Prostate gland (tissue), 2 donors: ENCODE results near the gene PCK1. TPM values are rescaled to one million over a fixed set of nuclear protein-coding genes. Genes with fewer than 3 reads are reported as not detected.

Source experiments
- DNase-seq: peaks from one replicate; pipeline ENCODE4 v3.0.0-alpha.2; 2019; ENCODE audit warnings: low spot score
- H3K27ac ChIP-seq, 2 donors: fragments of 200-600 bp; sonication (generic); 2 replicates each; pipeline ENCODE4 v1.5.1; 2017 to 2019
- H3K27me3 ChIP-seq: fragments of 200-600 bp; sonication (generic); replicated peaks from 2 replicates; pipeline ENCODE4 v1.5.1; 2019; ENCODE audit not compliant: insufficient read depth
- H3K36me3 ChIP-seq, 2 donors: fragments of 200-600 bp; sonication (generic); 1 replicate in 1 of 2; 2 replicates in 1 of 2; pipeline versions ENCODE4 v1.5.1 to v1.8.1; 2017 to 2019
- H3K4me1 ChIP-seq: fragments of 200-600 bp; sonication (generic); replicated peaks from 2 replicates; pipeline ENCODE4 v1.5.1; 2019
- H3K4me3 ChIP-seq, 2 donors: fragments of 200-600 bp; sonication (generic); 2 replicates each; pipeline ENCODE4 v1.5.1; 2017 to 2019
- H3K9me3 ChIP-seq: fragments of 200-600 bp; sonication (generic); 2 replicates; pipeline ENCODE4 v1.5.1; 2017
- POLR2A ChIP-seq: fragments of 450-650 bp; IDR thresholded peaks from one replicate; pipeline ENCODE4 v1.6.1; 2016; ENCODE audit warnings: antibody characterized with exemption, mild to moderate bottlenecking
- POLR2AphosphoS5 ChIP-seq: sonication (generic); formaldehyde crosslinking; IDR thresholded peaks from one replicate; pipeline ENCODE4 v1.6.1; 2017; ENCODE audit warnings: antibody characterized with exemption
- WGBS: methylation state at CpG from one replicate; pipeline ENCODE4 v1.1.5; 2018; 5-methylcytosine and 5-hydroxymethylcytosine counted together
- intact Hi-C: fragments of 100-400 bp; cut with DNase I; formaldehyde crosslinking; loops from one replicate; pipeline ENCODE4 v1.14.2; 2022
- total RNA-seq, 2 donors: library from RNA; depleted of rRNA; stranded (reverse); fragments of >200 nt; gene quantifications; one replicate each; pipeline ENCODE4 v1.1.0, GENCODE V29; 2016
- TF ChIP-seq, protein P1 (sequence below), 4 experiments: fragments of 200-600 bp in 2 of 4; fragments of 450-650 bp in 2 of 4; sonication (generic) in 2 of 4; IDR thresholded peaks; 1 replicate in 3 of 4; 2 replicates in 1 of 4; pipeline ENCODE4 v1.5.1; 2016 to 2019; ENCODE audit warnings: antibody characterized with exemption in 4 of 4, mild to moderate bottlenecking in 2 of 4, moderate library complexity in 2 of 4

The PCK1 gene
- total RNA-seq, 2 donors from 2014 or later, result 0.68 TPM; not detected in 1

DNA sequence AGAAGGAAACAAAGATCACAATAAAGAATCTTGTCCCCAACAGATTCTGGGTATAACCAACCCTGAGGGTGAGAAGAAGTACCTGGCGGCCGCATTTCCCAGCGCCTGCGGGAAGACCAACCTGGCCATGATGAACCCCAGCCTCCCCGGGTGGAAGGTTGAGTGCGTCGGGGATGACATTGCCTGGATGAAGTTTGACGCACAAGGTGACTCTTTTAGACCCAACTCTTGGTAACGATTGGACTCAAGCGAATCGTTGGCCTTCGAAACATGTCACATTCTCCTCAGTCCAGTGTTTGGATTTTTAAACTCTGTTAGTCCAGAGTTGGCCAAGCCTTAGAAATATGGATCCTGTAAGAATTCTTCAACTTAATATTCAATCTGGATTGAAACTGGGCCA is 2.6 kb downstream of the PCK1 start:
- H3K27ac ChIP-seq, result no peak overlapping the region
- H3K36me3 ChIP-seq, result no peaks in the 10 kb centered on the region
- TF ChIP-seq POLR2A, result no peak
- TF ChIP-seq, protein P1, sequence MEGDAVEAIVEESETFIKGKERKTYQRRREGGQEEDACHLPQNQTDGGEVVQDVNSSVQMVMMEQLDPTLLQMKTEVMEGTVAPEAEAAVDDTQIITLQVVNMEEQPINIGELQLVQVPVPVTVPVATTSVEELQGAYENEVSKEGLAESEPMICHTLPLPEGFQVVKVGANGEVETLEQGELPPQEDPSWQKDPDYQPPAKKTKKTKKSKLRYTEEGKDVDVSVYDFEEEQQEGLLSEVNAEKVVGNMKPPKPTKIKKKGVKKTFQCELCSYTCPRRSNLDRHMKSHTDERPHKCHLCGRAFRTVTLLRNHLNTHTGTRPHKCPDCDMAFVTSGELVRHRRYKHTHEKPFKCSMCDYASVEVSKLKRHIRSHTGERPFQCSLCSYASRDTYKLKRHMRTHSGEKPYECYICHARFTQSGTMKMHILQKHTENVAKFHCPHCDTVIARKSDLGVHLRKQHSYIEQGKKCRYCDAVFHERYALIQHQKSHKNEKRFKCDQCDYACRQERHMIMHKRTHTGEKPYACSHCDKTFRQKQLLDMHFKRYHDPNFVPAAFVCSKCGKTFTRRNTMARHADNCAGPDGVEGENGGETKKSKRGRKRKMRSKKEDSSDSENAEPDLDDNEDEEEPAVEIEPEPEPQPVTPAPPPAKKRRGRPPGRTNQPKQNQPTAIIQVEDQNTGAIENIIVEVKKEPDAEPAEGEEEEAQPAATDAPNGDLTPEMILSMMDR (IDR thresholded peaks at IDR 0.05), result no peak
- no peak for TF ChIP-seq POLR2AphosphoS5
- no peaks in the 10 kb centered on the region for H3K27me3 ChIP-seq
- 97% methylated on average over 12 of the region's 12 CpGs for WGBS
- no peaks in the 10 kb centered on the region for H3K9me3 ChIP-seq
- DNase-seq, result no peak
- no peak overlapping the region for H3K4me3 ChIP-seq
- no peaks in the 10 kb centered on the region for H3K4me1 ChIP-seq
- intact Hi-C loops, result no loop called here

DNA sequence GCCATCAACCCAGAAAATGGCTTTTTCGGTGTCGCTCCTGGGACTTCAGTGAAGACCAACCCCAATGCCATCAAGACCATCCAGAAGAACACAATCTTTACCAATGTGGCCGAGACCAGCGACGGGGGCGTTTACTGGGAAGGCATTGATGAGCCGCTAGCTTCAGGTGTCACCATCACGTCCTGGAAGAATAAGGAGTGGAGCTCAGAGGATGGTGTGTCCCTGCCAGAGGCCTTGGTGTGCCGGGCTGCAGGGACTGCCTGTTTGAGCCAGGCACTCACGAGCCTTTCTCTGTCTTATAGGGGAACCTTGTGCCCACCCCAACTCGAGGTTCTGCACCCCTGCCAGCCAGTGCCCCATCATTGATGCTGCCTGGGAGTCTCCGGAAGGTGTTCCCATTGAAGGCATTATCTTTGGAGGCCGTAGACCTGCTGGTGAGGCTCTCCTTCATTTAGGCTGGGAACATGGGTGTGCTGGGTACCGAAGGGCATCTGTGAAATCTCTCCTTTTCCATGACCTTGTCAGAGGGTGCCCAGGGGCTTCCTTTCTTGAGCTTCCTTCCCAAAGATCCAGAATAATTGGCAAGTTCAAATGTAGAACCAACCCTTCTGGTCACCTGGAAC is 3.4 kb downstream of the PCK1 start:
- no peak overlapping the region for H3K4me3 ChIP-seq
- H3K36me3 ChIP-seq, result no peaks in the 10 kb centered on the region
- 97% methylated on average over 11 of the region's 14 CpGs for WGBS
- no peaks in the 10 kb centered on the region for H3K4me1 ChIP-seq
- DNase-seq, result no peak
- no peaks in the 10 kb centered on the region for H3K9me3 ChIP-seq
- intact Hi-C loops, result no loop called here
- no peaks in the 10 kb centered on the region for H3K27me3 ChIP-seq
- no peak overlapping the region for H3K27ac ChIP-seq
- no peak for TF ChIP-seq POLR2A
- no peak for TF ChIP-seq POLR2AphosphoS5
- TF ChIP-seq, protein P1 (IDR thresholded peaks at IDR 0.05), result no peak

DNA sequence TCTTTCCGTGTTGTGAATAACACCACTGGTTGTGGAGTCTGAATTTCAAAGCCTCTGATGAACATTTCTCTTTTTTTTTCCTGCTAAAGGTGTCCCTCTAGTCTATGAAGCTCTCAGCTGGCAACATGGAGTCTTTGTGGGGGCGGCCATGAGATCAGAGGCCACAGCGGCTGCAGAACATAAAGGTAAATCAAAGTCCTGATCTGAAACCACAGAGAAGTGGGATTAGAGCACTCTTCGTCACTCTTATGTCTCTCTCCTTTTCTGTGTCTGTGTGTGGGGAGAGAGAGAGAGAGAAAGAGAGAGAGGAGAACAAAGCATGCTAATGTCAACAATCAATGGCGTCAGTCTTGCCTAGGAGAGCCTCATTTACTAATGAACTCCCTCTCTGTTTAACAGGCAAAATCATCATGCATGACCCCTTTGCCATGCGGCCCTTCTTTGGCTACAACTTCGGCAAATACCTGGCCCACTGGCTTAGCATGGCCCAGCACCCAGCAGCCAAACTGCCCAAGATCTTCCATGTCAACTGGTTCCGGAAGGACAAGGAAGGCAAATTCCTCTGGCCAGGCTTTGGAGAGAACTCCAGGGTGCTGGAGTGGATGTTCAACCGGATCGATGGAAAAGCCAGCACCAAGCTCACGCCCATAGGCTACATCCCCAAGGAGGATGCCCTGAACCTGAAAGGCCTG is 4.2 kb downstream of the PCK1 start:
- intact Hi-C loops, result no loop called here
- Histone ChIP-seq H3K27ac (no peak overlapping the region), H3K4me1 (no peaks in the 10 kb centered on the region), H3K4me3 (no peak overlapping the region), H3K36me3 (no peaks in the 10 kb centered on the region), H3K9me3 (no peaks in the 10 kb centered on the region), H3K27me3 (no peaks in the 10 kb centered on the region)
- no peak for TF ChIP-seq POLR2A
- TF ChIP-seq, protein P1 (IDR thresholded peaks at IDR 0.05), result no peak
- TF ChIP-seq POLR2AphosphoS5, result no peak
- DNase-seq, result no peak
- 87% methylated on average over 11 of the region's 11 CpGs for WGBS

DNA sequence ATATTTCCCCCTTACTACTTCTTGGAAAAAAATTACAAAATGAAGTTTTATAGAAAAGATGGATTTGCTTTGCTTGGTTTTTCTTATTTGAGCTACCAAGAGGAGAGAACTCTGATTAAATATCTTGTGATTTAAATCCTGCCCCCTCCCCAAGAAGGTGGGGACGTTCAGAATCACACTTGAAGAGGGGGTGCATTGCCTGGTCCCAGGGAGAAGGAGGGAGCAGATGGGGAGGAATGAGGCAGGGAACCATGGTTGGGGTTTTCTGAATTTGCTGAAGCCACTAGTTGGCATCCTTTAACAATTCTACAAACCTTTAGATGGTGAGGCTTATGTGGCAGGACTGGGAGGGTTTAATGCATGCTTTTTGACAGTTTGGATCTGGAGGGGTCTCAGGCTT is 5.5 kb downstream of the PCK1 start:
- no peak overlapping the region for H3K27ac ChIP-seq
- no peaks in the 10 kb centered on the region for H3K36me3 ChIP-seq
- H3K27me3 ChIP-seq, result no peaks in the 10 kb centered on the region
- WGBS, result 25% methylated on average over 1 of the region's 1 CpG
- H3K9me3 ChIP-seq, result no peaks in the 10 kb centered on the region
- H3K4me3 ChIP-seq, result no peak overlapping the region
- DNase-seq, result no peak
- TF ChIP-seq, protein P1 (IDR thresholded peaks at IDR 0.05), result no peak
- no peak for TF ChIP-seq POLR2AphosphoS5
- TF ChIP-seq POLR2A, result no peak
- intact Hi-C loops, result no loop called here
- no peaks in the 10 kb centered on the region for H3K4me1 ChIP-seq
